Cardiac septum (tissue), 1 donor: ENCODE results near the gene TUBA4B. TPM values are rescaled to one million over a fixed set of nuclear protein-coding genes. Genes with fewer than 3 reads are reported as not detected.
"Not testable (repeated sequence)": the region's sequence is repeated elsewhere in the genome, so short reads cannot be mapped to it uniquely, and the experiment has no call there.

ENCODE experiments used
- DNase-seq: peaks from one replicate; pipeline ENCODE4 v3.0.0-alpha.2; 2020; ENCODE audit warnings: low spot score
- intact Hi-C: fragments of 100-400 bp; cut with DNase I; formaldehyde crosslinking; loops from one replicate; pipeline ENCODE4 v1.14.0; 2022
- total RNA-seq: library from RNA; stranded (reverse); fragmentation: NEBNext Ultra II Directional; extraction: Animal tissue kit (Norgen Biotek cat#: 25700); gene quantifications from one replicate; pipeline ENCODE4 v1.2.1, GENCODE V29; 2021
- donor health status: DM: no; HTN: no; CAD: no.

TUBA4B gene
- total RNA-seq, 1 donor from 2014 or later: not detected

- intact Hi-C loops: loop anchor here (1.0 to 5.0 kb wide), 3 partner anchors 17 to 47 kb away; partner anchors contain the start of genes ANKZF1, ATG9A and ZFAND2B
Measured at GRCh38 chr2:219245148-219245898, 7.7 kb upstream of the TUBA4B start, which contains the start of the genes GLB1L and STK16. GLB1L (minus strand) TSS chr2:219245444; CDS start chr2:219243573, 1,871 bp downstream. STK16 (plus strand) TSS chr2:219245479; CDS start chr2:219246000, 521 bp downstream.

GRCh38 chr2:219245899-219246230 lies 7.2 kb upstream of the TUBA4B start:
- DNase-seq: no peak
- intact Hi-C loops: loop anchor here (1.0 to 5.0 kb wide), 3 partner anchors 17 to 46 kb away; partner anchors contain the start of genes ANKZF1, ATG9A and ZFAND2B

More at GRCh38 chr2:219245148-219245898, 7.7 kb upstream of the TUBA4B start, which contains the start of the genes GLB1L and STK16:
- peak; percentile 98 for DNase-seq

GRCh38 chr2:219246559-219246958 lies 6.5 kb upstream of the TUBA4B start:
- intact Hi-C loops: loop anchor here (5.0 kb wide), 1 partner anchor 46 kb away; no protein-coding TSS in a partner anchor

DNA sequence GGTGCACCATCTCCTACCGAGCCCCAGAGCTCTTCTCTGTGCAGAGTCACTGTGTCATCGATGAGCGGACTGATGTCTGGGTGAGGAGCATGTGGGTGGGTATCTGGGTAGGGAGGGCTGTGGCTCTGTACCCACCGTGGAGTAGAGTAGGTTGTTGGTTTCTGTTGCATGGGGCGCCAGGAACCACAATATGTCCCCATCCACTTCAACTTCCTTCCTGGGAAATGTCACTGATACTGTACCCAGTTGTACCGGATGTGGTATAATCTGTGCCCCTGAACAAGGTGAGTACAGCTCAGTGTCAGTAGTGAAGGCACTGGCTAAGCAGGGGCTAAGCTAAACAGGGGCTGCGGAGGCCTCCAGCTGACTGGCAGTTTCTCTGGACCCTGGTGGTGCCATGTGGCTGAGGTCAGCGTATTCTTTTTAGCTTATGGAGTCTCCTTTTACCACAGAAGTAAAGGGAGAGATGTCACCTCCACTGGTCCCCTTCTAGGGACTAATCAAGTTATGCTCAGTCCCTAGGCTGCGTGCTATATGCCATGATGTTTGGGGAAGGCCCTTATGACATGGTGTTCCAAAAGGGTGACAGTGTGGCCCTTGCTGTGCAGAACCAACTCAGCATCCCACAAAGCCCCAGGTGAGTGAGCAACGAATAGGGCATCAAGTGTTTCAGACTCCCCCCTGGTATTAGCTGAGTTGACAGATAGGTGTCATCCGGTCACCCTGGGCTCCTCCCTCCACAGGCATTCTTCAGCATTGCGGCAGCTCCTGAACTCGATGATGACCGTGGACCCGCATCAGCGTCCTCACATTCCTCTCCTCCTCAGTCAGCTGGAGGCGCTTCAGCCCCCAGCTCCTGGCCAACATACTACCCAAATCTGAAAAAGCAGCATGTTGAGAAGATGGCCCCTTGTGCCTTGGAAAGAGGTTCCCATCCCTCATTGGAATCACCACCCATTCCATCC lies 5.1 kb upstream of the TUBA4B start:
- intact Hi-C loops: loop anchor here (5.0 kb wide), 1 partner anchor 44 kb away; no protein-coding TSS in a partner anchor
- no peak for DNase-seq

More at GRCh38 chr2:219246559-219246958, 6.5 kb upstream of the TUBA4B start:
- DNase-seq: no peak

GRCh38 chr2:219248845-219249202 lies 4.2 kb upstream of the TUBA4B start:
- intact Hi-C loops: loop anchor here (5.0 kb wide), 1 partner anchor 43 kb away; no protein-coding TSS in a partner anchor
- DNase-seq: no peak

DNA sequence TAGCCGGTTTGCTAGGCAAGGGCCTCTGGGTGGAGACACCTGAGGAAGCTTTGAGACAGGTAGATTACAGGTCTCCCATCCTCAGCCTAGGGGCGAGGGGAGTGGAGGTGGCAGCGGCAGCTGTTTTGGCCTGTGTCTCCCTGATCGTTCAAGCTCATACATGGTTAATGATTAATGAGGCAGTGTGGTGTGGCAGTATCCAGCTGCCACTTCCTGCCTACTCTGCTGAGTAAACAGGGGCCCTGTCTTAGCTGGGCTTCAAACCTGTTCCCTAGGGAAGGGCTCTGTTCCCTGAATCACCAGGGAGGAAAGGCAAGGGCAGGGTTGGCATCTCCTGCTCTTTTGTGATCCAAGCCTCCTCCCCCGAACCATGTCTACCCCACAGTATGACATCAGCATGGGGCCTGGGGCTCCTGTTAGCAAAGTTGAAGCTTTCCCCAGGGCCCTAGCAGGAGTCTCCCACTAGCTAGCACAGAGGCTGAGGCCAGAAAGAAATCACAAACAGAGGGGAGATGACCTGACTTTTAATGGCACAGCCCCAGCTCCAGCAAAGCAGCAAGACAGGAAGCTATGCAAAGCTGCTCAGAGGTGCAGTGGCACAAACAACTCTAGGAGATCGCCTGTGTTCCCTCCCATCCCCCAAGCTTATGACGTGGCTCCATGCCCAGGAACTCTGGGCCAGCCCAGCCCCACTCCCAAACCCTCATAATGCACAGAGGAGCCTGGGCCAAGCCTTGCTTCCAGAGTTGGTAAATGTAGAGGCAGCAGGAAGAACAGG lies 3.7 kb upstream of the TUBA4B start:
- DNase-seq: peak; percentile 91
- intact Hi-C loops: loop anchor here (5.0 kb wide), 1 partner anchor 43 kb away; no protein-coding TSS in a partner anchor

- DNase-seq: no peak
- intact Hi-C loops: no loop called here
Measured at GRCh38 chr2:219250049-219250781, 2.8 kb upstream of the TUBA4B start.

DNA sequence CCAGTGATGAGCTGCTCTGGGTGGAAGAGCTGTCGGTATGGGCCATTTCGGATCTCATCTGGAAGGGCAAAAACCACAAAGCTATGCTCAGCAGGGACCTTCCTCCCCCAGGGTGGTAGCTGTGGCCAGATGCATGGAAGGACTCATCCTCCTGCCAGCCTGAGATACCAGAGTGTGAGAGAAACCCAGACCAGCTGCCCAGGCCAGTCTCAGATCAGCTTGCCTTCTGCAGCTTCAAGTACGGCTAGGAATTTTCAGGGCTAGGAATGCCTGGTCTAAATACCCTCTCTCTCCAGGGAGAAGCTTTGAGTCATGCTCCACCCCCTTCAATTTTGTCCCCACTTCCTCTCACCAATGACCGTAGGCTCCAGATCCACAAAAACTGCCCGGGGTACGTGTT lies 1.4 kb upstream of the TUBA4B start:
- DNase-seq: no peak
- intact Hi-C loops: loop anchor here (2.0 kb wide), 2 partner anchors 27 to 35 kb away; partner anchors contain the start of gene DNAJB2

- DNase-seq: no peak
- intact Hi-C loops: loop anchor here (2.0 kb wide), 2 partner anchors 27 to 35 kb away; partner anchors contain the start of gene DNAJB2
Measured at GRCh38 chr2:219252084-219252483, 959 bp upstream of the TUBA4B start.

GRCh38 chr2:219252570-219252899 lies 508 bp upstream of the TUBA4B start:
- no peak for DNase-seq
- intact Hi-C loops: loop anchor here (2.0 kb wide), 2 partner anchors 26 to 36 kb away; partner anchors contain the start of gene DNAJB2

- DNase-seq: peak; percentile 95
- intact Hi-C loops: loop anchor here (2.0 kb wide), 2 partner anchors 25 to 37 kb away; partner anchors contain the start of gene DNAJB2
Measured at GRCh38 chr2:219253753-219254589, 928 bp downstream of the TUBA4B start, which contains the start of gene TUBA4A. TUBA4A (minus strand) TSS chr2:219253918; CDS start chr2:219253858, 60 bp downstream.

DNA sequence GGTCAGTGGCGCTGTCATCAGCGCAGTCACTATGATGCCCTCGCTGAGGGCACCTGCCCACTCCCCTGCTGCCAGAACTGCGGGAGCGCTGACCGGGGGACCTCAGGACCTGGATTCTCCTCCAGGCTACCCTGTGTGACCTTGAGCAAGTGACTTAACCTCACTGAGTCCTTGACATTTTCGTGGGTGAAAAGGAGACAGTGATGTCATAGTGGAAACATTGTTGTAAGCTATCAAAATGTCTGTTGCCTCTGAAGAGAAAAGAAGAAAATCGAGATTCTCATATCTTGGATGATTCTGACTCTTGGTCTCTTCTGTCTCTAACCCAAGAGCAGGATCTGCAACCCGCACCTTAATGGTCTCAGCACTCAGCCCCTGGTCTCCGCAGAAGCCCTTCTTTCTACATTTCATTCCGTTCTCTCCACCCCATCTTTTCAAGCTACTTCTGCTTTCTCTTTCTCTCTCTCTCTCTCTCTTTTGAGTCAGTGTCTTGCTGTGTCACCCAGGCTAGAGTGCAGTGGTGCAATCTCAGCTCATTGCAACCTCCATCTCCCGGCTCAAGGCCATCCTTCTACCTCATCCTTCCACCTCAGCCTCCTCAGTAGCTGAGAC lies 1.7 kb downstream of the TUBA4B start:
- no peak for DNase-seq
- intact Hi-C loops: no loop called here

GRCh38 chr2:219258942-219259341 lies 5.9 kb downstream of the TUBA4B start:
- intact Hi-C loops: not testable (repeated sequence)

DNA sequence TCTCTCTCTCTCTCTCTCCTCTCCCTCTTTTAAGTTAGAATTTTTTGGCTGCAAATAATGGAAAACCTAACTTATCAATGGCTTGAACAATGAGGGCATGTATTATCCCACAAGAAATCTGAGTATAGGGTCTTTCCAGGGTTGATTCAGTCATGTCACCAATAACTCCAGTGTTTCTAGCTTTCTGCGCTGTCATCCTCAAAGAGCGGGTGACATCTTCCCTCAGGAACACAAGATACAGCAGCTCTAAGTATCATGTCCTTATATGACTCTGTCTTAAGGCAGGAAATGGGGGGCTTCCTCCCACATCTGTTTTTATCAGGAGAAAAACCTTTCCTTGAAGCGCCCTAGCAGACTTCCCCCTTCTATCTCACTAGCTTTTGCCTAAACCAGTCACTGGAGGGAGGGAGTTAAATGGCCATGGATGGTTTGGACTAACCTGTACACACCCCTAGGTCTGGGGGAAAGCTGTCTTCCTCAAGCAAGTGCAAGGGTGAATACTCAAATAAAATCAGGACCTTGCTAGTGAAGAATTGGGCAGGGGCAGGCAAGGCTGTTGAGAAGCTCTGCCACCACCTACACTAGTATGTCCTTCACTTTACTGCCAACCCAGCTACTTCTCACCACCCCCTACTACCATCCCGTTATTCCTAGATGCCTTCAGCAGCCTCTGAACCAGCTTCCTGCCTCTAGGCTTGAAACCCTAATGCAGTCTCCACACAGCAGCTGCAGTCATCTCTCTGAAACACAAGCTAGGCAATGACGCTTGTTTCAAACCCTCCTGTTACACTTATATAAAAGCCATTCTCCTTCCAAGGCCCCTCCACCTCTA lies 8.2 kb downstream of the TUBA4B start:
- no peak for DNase-seq
- intact Hi-C loops: no loop called here

More at GRCh38 chr2:219258942-219259341, 5.9 kb downstream of the TUBA4B start:
- DNase-seq: not testable (repeated sequence)

DNA sequence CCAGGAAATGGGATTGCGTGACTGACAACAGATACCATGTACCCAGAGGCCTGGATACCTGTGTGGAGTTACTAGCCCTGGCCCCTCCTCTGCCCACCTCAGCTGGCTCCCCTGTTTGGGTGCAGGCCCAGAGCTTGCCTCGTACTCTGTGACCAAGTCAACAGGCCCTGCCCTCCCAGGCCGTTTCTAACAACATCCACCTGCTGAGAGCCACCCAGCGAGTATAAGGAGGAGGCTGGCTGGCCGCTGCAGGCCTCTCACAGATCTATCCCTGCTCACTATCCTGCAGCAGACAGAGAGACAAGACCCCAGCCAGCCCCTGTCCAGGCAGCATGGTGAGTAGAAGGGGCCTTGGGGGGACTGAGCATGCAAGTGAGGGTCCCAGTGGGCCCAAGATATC lies 13.2 kb downstream of the TUBA4B start:
- no peak for DNase-seq

DNA sequence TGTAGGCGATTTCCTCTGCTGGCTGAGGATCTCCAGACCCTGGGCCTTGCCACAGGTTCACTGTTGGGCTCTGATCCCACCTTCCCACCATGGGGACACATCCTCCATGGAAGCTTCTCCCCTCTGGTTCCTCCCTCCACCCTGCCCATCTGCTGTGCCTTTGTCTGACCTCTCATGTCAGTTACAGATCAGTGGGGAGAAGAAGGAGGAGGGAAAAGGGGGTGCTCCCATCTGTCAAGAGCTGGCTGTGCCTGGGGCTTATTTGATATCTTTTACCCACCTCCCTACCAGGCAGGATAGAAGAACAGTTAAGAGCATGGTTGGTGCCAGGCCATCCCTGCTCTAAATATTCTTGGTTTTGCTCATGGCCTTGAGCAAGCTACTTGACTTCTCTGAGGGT lies 13.8 kb downstream of the TUBA4B start:
- no peak for DNase-seq

More for the DNA sequence above, 13.2 kb downstream of the TUBA4B start:
- intact Hi-C loops: loop anchor here (5.0 kb wide), 1 partner anchor 41 kb away; the partner anchor contains the start of gene PTPRN

More for the DNA sequence above, 13.8 kb downstream of the TUBA4B start:
- intact Hi-C loops: loop anchor here (5.0 kb wide), 1 partner anchor 40 kb away; the partner anchor contains the start of gene PTPRN
